WTC11 (cell line): ENCODE measurements around the gene DUS1L.

Experiments used
- FOXK1 ChIP-seq: sonication (generic); formaldehyde crosslinking; IDR thresholded peaks from 2 replicates; pipeline ENCODE4 v1.8.0; 2022; ENCODE audit warnings: mild to moderate bottlenecking, moderate library complexity, missing genetic modification reagents
- NFYB ChIP-seq: sonication (generic); formaldehyde crosslinking; conservative IDR thresholded peaks from 2 replicates; pipeline ENCODE4 v1.8.0; 2022; ENCODE audit warnings: low read depth, missing genetic modification reagents
- TF ChIP-seq, protein P1 (sequence below): sonication (generic); formaldehyde crosslinking; IDR thresholded peaks from 2 replicates; pipeline ENCODE4 v1.8.1; 2023; ENCODE audit warnings: mild to moderate bottlenecking, missing genetic modification reagents
- TF ChIP-seq, protein P2 (sequence below): sonication (generic); formaldehyde crosslinking; IDR thresholded peaks from 2 replicates; pipeline ENCODE4 v1.8.1; 2022; ENCODE audit warnings: low read depth, missing genetic modification reagents, borderline replicate concordance
- TF ChIP-seq, protein P3 (sequence below): fragments of 200-600 bp; IDR thresholded peaks from 2 replicates; pipeline ENCODE4 v1.8.0; 2022; ENCODE audit warnings: antibody characterized with exemption
- TF ChIP-seq, protein P4 (sequence below): sonication (generic); formaldehyde crosslinking; IDR thresholded peaks from 2 replicates; pipeline ENCODE4 v1.8.1; 2022; ENCODE audit warnings: missing genetic modification reagents, borderline replicate concordance

DNA sequence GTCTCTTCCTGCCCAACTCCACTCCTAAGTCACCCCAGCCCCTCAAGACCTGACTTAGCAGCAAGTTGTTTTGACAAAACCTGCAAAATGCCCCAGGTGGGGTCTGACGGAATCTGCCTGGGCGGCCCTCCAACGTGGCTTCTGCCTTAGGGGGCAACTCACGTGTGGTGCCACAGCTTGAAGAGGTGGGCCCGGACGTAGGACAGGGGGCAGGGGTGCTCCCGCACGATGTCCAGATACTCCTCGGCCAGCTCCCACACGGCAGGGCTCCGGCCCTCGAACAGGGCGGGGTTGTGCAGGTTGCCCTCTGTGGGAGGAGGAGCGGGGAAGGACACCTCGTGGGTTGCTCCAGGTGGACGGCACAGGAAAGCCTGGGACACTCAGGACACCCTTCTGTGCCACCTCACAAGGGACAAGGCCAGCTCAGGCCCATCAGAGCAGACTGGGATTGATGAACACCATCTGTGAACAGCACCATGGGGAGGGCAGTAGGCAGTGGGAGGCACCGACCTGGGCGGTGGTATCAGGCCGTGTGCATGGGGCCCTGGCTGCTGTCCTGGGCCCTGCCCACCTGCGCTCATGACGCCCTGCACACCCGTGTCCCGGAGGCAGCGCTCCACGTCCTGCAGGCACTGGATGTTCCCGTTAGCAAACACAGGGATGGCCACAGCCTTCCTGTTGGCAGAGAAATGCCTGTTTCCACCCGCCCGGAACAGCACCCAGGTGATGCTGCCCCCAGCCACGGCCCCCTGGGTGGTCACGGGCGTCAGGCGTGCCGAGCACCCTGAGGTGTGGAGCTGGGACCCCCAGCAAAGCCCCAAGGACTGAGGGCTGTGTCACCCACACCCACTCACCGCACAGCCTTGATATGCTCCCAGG lies 4.3 kb downstream of the DUS1L start:
- TF ChIP-seq, protein P1, sequence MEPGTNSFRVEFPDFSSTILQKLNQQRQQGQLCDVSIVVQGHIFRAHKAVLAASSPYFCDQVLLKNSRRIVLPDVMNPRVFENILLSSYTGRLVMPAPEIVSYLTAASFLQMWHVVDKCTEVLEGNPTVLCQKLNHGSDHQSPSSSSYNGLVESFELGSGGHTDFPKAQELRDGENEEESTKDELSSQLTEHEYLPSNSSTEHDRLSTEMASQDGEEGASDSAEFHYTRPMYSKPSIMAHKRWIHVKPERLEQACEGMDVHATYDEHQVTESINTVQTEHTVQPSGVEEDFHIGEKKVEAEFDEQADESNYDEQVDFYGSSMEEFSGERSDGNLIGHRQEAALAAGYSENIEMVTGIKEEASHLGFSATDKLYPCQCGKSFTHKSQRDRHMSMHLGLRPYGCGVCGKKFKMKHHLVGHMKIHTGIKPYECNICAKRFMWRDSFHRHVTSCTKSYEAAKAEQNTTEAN: no peak
- TF ChIP-seq, protein P2, sequence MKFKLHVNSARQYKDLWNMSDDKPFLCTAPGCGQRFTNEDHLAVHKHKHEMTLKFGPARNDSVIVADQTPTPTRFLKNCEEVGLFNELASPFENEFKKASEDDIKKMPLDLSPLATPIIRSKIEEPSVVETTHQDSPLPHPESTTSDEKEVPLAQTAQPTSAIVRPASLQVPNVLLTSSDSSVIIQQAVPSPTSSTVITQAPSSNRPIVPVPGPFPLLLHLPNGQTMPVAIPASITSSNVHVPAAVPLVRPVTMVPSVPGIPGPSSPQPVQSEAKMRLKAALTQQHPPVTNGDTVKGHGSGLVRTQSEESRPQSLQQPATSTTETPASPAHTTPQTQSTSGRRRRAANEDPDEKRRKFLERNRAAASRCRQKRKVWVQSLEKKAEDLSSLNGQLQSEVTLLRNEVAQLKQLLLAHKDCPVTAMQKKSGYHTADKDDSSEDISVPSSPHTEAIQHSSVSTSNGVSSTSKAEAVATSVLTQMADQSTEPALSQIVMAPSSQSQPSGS (CRISPR knock-in tag): no peak
- TF ChIP-seq FOXK1: no peak
- TF ChIP-seq, protein P3, sequence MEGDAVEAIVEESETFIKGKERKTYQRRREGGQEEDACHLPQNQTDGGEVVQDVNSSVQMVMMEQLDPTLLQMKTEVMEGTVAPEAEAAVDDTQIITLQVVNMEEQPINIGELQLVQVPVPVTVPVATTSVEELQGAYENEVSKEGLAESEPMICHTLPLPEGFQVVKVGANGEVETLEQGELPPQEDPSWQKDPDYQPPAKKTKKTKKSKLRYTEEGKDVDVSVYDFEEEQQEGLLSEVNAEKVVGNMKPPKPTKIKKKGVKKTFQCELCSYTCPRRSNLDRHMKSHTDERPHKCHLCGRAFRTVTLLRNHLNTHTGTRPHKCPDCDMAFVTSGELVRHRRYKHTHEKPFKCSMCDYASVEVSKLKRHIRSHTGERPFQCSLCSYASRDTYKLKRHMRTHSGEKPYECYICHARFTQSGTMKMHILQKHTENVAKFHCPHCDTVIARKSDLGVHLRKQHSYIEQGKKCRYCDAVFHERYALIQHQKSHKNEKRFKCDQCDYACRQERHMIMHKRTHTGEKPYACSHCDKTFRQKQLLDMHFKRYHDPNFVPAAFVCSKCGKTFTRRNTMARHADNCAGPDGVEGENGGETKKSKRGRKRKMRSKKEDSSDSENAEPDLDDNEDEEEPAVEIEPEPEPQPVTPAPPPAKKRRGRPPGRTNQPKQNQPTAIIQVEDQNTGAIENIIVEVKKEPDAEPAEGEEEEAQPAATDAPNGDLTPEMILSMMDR: no peak
- TF ChIP-seq, protein P4, sequence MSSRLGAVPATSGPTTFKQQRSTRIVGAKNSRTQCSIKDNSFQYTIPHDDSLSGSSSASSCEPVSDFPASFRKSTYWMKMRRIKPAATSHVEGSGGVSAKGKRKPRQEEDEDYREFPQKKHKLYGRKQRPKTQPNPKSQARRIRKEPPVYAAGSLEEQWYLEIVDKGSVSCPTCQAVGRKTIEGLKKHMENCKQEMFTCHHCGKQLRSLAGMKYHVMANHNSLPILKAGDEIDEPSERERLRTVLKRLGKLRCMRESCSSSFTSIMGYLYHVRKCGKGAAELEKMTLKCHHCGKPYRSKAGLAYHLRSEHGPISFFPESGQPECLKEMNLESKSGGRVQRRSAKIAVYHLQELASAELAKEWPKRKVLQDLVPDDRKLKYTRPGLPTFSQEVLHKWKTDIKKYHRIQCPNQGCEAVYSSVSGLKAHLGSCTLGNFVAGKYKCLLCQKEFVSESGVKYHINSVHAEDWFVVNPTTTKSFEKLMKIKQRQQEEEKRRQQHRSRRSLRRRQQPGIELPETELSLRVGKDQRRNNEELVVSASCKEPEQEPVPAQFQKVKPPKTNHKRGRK (CRISPR knock-in tag): no peak
- no peak for TF ChIP-seq NFYB (CRISPR knock-in tag)
